Choroid plexus epithelial cell (primary cell): Measurements from ENCODE around the gene ONECUT3.

ENCODE experiments used
- DNase-seq: peaks from one replicate; pipeline ENCODE4 v3.0.0-alpha.2; 2010; ENCODE audit warnings: low read depth
- H3K4me3 ChIP-seq: 2 replicates; pipeline ENCODE4 v1.5.1; 2011; ENCODE audit warnings: low read depth, mild to moderate bottlenecking, control low read depth, low read length, moderate library complexity
- CTCF ChIP-seq: conservative IDR thresholded peaks from 2 replicates; pipeline ENCODE4 v1.5.1; 2011; ENCODE audit warnings: low read depth, mild to moderate bottlenecking, control low read depth, inconsistent platforms, low read length, moderate library complexity

Gene ONECUT3

GRCh38 chr19:1780272-1780958 lies 27.1 kb downstream of the ONECUT3 start:
- peak; percentile 38 for DNase-seq
- no peak overlapping the region for H3K4me3 ChIP-seq
- TF ChIP-seq CTCF, result peak; percentile 44

GRCh38 chr19:1782521-1782920 lies 29.2 kb downstream of the ONECUT3 start:
- TF ChIP-seq CTCF, result no peak
- no peak for DNase-seq
- H3K4me3 ChIP-seq, result no peak overlapping the region

- TF ChIP-seq CTCF, result no peak
- DNase-seq, result no peak
- no peak overlapping the region for H3K4me3 ChIP-seq
Observed at GRCh38 chr19:1783354-1783753, 30.0 kb downstream of the ONECUT3 start.

DNA sequence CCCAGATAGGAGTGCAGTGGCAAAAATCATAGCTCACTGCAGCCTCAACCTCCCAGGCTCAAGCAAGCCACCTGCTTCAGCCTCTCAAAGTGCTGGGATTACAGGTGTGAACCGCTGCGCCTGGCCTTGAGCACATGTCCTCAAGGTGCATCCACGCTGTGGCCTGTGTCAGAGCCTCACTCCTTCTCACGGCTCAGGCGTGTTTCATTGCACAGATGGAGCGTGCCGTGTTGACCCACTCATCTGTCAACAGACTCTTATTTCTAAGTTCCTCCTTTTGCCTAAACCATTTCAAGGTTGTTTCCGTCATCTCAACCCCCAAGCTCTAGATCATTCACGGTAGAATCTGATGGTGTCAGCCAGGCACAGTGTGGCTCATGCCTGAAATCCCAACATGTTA lies 30.6 kb downstream of the ONECUT3 start:
- DNase-seq, result no peak
- H3K4me3 ChIP-seq, result no peak overlapping the region
- TF ChIP-seq CTCF, result no peak

DNA sequence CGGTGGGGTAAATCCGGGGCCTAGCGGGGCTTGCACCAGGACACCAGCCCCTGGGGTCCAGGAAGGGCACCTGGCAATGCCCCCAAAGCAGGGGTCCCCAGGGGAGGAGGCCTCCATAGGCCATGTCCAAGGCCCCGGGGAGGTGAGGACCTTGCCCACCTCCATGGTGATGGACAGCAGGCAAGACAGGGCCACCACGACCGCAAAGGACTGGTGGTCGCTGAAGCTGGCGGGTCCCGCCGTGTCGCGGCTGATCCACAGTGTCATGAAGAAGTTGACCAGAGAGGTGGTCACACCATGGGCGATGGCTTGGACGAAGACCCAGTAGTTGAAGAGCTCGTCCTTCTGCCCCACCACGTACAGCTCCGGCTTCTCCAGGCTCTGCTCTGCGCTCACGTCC lies 32.0 kb downstream of the ONECUT3 start:
- TF ChIP-seq CTCF, result no peak
- DNase-seq, result no peak

GRCh38 chr19:1786668-1787067 lies 33.4 kb downstream of the ONECUT3 start:
- no peak for TF ChIP-seq CTCF
- no peak for DNase-seq
- no peak overlapping the region for H3K4me3 ChIP-seq

More for the DNA sequence above, 32.0 kb downstream of the ONECUT3 start:
- H3K4me3 ChIP-seq, result no peak overlapping the region

- H3K4me3 ChIP-seq, result no peak overlapping the region
- DNase-seq, result no peak
- TF ChIP-seq CTCF, result no peak
Observed at GRCh38 chr19:1787116-1787515, 33.8 kb downstream of the ONECUT3 start.
